ENCODE measurements around the gene GALNT2. TPM values are rescaled to one million over a fixed set of nuclear protein-coding genes. Genes with fewer than 3 reads are reported as not detected.
A peak's percentile ranks its signal among the peaks of the same experiment; 100 is the strongest.

GALNT2 gene
- total and polyA plus RNA-seq, 12 donors, result 22.3 to 220 (median 85.7) TPM

DNA sequence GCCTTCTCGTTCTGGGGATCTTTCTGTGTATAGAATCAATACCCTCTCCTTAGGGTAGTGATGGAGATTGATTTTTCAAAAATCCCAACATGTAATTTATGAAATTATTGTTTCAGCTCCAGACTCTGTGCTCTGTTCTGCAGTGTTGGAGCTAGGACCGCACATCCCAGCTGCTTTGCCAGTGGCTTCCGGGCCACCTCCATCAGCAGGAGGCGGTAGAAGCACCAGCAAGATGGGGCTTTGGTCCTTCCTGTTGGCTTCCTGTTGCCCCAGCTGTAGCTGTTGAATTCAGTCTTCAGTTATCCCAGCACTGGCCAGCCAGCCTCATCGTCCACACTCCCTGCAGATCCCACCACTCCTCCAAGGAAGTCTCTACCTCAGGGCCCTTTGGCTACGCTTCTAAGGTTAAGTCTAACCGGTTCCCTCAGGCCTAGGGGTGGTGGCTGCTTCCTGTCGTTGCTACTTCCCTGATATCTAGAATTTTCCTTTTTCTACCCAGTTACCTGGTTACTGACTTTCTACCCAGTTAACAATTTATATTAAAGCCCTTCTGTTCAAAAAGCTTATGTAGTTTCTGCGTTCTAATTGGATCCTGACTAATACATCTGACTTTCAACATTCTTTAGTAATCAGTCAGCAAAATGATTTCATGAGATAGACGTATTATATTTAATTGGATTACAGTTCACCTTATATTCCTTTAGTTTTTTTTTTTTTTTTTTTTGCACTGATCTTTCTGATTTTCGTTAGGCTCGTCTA lies 24.6 kb downstream of the GALNT2 start:
- no peak for DNase-seq
- Histone ChIP-seq H3K36me3 (replicated peaks in 1 of 2) (no peaks in the 10 kb centered on the region), H3K27ac (peak overlapping the region; percentile 2 to 81 (median 58)), H3K9me3 (replicated peaks in 1 of 3) (no peaks in the 10 kb centered on the region), H3K27me3 (no peaks in the 10 kb centered on the region), H3K4me3 (no peak overlapping the region), H3K4me1 (replicated peaks in 1 of 2) (peaks cover 20 to 63% of the 10 kb centered on the region in 2 donors)
- TF ChIP-seq, protein P1, sequence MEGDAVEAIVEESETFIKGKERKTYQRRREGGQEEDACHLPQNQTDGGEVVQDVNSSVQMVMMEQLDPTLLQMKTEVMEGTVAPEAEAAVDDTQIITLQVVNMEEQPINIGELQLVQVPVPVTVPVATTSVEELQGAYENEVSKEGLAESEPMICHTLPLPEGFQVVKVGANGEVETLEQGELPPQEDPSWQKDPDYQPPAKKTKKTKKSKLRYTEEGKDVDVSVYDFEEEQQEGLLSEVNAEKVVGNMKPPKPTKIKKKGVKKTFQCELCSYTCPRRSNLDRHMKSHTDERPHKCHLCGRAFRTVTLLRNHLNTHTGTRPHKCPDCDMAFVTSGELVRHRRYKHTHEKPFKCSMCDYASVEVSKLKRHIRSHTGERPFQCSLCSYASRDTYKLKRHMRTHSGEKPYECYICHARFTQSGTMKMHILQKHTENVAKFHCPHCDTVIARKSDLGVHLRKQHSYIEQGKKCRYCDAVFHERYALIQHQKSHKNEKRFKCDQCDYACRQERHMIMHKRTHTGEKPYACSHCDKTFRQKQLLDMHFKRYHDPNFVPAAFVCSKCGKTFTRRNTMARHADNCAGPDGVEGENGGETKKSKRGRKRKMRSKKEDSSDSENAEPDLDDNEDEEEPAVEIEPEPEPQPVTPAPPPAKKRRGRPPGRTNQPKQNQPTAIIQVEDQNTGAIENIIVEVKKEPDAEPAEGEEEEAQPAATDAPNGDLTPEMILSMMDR (IDR thresholded peaks at IDR 0.05), result no peak
- TF ChIP-seq POLR2A (IDR thresholded peaks at IDR 0.05), result no peak
- intact Hi-C loops (cut with DNase I), result no loop called here
- WGBS, 4 donors, result 81 to 87% (median 83%) methylated on average over 10 to 12 of the region's 12 CpGs

DNA sequence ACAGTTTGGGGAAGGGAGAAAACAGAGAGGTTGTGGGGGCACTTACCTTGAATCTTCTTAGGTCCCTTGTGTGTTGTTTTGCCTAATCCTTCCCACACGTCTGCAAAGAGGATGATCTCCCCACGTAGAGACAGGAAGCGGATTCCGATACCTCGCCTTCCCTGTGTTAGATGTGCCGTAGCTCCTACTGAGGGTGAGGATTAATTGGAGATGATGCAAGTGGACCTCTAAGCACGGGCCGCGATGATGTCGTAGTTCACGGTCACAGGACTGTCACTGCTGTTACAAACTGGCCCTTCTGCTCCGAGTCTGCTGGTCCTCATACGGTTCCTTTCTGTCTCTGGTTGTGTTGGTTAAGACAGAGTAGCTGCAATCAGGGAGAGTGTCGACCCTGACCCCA lies 27.7 kb downstream of the GALNT2 start:
- peaks cover 18 to 44% of the 10 kb centered on the region in 2 donors for H3K4me1 ChIP-seq (replicated peaks in 1 of 2)
- WGBS, 4 donors, result 67 to 83% (median 79%) methylated on average over 10 to 14 of the region's 14 CpGs
- no peak for TF ChIP-seq POLR2A (IDR thresholded peaks at IDR 0.05)
- TF ChIP-seq, protein P1 (IDR thresholded peaks at IDR 0.05), result no peak
- no peaks in the 10 kb centered on the region for H3K9me3 ChIP-seq (replicated peaks in 1 of 3)
- H3K36me3 ChIP-seq (replicated peaks in 1 of 2), result no peaks in the 10 kb centered on the region
- no peak overlapping the region for H3K4me3 ChIP-seq
- intact Hi-C loops (cut with DNase I), result no loop called here
- no peaks in the 10 kb centered on the region for H3K27me3 ChIP-seq
- peak overlapping the region in 2 of 5 donors; percentile 35 to 37 for H3K27ac ChIP-seq
- peak in 1 of 7 donors; percentile 63 for DNase-seq

DNA sequence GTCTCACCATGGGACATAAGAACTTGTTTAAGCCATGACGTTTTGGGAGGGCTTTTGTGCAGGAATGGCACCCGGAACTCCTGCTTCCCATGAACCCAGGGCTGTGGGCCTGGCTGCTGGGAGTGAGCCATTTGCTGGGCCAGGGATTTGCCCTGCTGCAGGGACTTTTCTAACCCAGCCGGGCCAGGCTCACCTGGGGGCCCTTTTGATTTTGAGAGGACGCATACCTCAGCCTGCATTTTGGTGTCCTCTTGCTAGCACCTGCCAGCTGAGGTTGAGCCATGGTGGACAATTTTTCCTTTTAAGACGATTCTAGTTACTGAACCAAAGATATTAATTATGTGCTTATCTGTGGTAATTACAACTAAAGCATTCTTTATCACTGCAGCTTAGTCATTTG lies 28.9 kb downstream of the GALNT2 start:
- 75 to 86% (median 83%) methylated on average over 4 to 5 of the region's 5 CpGs for WGBS, 4 donors
- DNase-seq, result no peak
- Histone ChIP-seq H3K36me3 (replicated peaks in 1 of 2) (no peaks in the 10 kb centered on the region), H3K4me3 (no peak overlapping the region), H3K27ac (peak overlapping the region in 1 of 5 donors; percentile 35), H3K27me3 (no peaks in the 10 kb centered on the region), H3K9me3 (replicated peaks in 1 of 3) (no peaks in the 10 kb centered on the region), H3K4me1 (replicated peaks in 1 of 2) (peaks cover 8 to 32% of the 10 kb centered on the region in 2 donors)
- TF ChIP-seq, protein P1 (IDR thresholded peaks at IDR 0.05), result no peak
- TF ChIP-seq POLR2A (IDR thresholded peaks at IDR 0.05), result no peak
- intact Hi-C loops (cut with DNase I), result no loop called here

DNA sequence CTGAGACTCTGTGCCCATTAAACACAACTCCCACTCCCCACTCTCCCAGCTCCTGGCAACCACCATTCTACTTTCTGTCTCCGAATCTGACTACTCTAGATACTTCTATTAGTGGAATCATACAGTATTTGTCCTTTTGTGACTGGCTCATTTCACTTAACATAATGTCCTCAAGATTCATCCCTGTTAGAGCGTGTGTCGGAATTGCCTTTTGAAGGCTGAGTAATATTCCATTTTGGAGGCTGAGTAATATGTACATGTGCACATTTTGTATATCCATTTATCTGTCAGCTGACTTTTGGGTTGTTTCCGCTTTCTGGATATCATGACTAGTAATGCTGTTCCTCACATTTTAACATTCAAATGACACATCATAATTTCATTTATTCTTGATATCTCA lies 30.3 kb downstream of the GALNT2 start:
- intact Hi-C loops (cut with DNase I), result no loop called here
- WGBS, 4 donors, result 96 to 99% (median 98%) methylated on average over 4 of the region's 4 CpGs
- Histone ChIP-seq H3K4me3 (no peak overlapping the region), H3K36me3 (replicated peaks in 1 of 2) (no peaks in the 10 kb centered on the region), H3K27me3 (no peaks in the 10 kb centered on the region), H3K4me1 (replicated peaks in 1 of 2) (peaks cover 6 to 35% of the 10 kb centered on the region in 2 donors), H3K9me3 (replicated peaks in 1 of 3) (no peaks in the 10 kb centered on the region), H3K27ac (no peak overlapping the region)
- DNase-seq, result no peak
- TF ChIP-seq POLR2A (IDR thresholded peaks at IDR 0.05), result no peak

DNA sequence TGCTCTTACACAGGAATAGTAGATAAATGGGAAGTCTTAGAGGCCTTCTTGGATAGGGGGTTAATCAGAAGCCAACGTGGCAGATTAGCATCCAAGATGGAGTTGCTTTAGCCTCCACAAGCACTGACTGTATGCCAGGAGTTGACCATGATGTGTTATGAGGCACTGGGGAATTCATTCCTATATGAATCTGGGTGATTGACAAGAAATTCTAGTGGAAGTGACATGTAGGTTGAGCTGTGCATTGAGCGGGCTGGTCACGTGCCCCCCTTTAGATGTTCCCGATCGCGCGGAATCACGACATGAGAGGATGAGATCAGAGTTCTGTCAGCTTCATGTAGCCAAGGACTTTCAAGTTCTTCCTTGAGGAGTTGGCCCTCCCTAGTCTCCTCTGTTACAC lies 31.7 kb downstream of the GALNT2 start:
- intact Hi-C loops (cut with DNase I), result no loop called here
- Histone ChIP-seq H3K27me3 (no peaks in the 10 kb centered on the region), H3K4me3 (no peak overlapping the region), H3K9me3 (replicated peaks in 1 of 3) (no peaks in the 10 kb centered on the region), H3K4me1 (replicated peaks in 1 of 2) (peaks cover 6 to 36% of the 10 kb centered on the region in 2 donors), H3K36me3 (replicated peaks in 1 of 2) (no peaks in the 10 kb centered on the region), H3K27ac (no peak overlapping the region)
- no peak for DNase-seq
- TF ChIP-seq POLR2A (IDR thresholded peaks at IDR 0.05), result no peak
- TF ChIP-seq, protein P1 (IDR thresholded peaks at IDR 0.05), result no peak
- WGBS, 4 donors, result 89 to 98% (median 95%) methylated on average over 8 of the region's 8 CpGs

All from adrenal gland (tissue), 12 donors.